ENCODE measurements around the gene CELF5. TPM values are rescaled to one million over a fixed set of nuclear protein-coding genes. Genes with fewer than 3 reads are reported as not detected.

The CELF5 gene
- total and polyA plus RNA-seq, 10 of the 15 experiments (the other 5 are each of a cell fraction or from before 2014, with no cell fraction given), result 0.01 to 0.04 TPM; not detected in 8

- BruUV-seq (replicated peaks), result no TSS peak
- H3K4me1 ChIP-seq (ENCODE audit: control insufficient read depth, insufficient read depth, low read length), result no peaks in the 10 kb centered on the region
- ATAC-seq (no peak), FAIRE-seq (no peak), DNase-seq (ENCODE audit: low read depth, low spot score) (no peak)
- ChIA-PET RAD21 (ENCODE audit: unreplicated experiment) (interaction anchor here (0.7 kb wide), 1 partner anchor 110 kb away, joined by 5 read pairs; no protein-coding TSS in a partner anchor), CTCF (interaction anchor here (1.4 kb wide), 1 partner anchor 9 kb away, joined by 3 read pairs; no protein-coding TSS in a partner anchor), POLR2A (no interaction called here), SMC1A (ENCODE audit: uncharacterized antibody, unreplicated experiment) (interaction anchor here (0.6 kb wide), 1 partner anchor 174 kb away, joined by 3 read pairs; no protein-coding TSS in a partner anchor)
- no peaks in the 10 kb centered on the region for H3K36me3 ChIP-seq (ENCODE audit: control insufficient read depth in 2 of 2, insufficient read depth in 2 of 2, low read length in 1 of 2)
- WGBS (ENCODE audit: insufficient coverage, insufficient replicate concordance, low lambda C conversion rate, missing lambda C conversion rate), result 38% methylated on average over 11 of the region's 14 CpGs
- H2AFZ ChIP-seq (ENCODE audit: control insufficient read depth, low read depth, low read length), result no peak overlapping the region
- intact Hi-C loops (cut with micrococcal nuclease; ENCODE audit: unreplicated experiment), result no loop called here
- no peak overlapping the region for H3K4me3 ChIP-seq
- in situ Hi-C loops (cut with MboI), result no loop called here
- no peaks in the 10 kb centered on the region; the same call in 2 of the 3 replicates for H3K9me3 ChIP-seq (replicated peaks; ENCODE audit: control insufficient read depth, insufficient read depth, low read length)
- no peaks in the 10 kb centered on the region for H3K79me2 ChIP-seq (ENCODE audit: control insufficient read depth, insufficient read depth, low read length)
- no peak overlapping the region for H3K27ac ChIP-seq (ENCODE audit: control insufficient read depth, insufficient read depth)
- H3K4me2 ChIP-seq (ENCODE audit: control insufficient read depth, insufficient read depth), result no peak overlapping the region
- H3K27me3 ChIP-seq (replicated peaks in 1 of 2; ENCODE audit: control insufficient read depth in 2 of 2, insufficient read depth in 2 of 2, low read length in 1 of 2), result peaks cover 2 to 5% of the 10 kb centered on the region in 2 experiments; a peak in 3 of 4 replicates
- TF ChIP-seq ZBTB33 (IDR thresholded peaks at IDR 0.05) (no peak), ZNF592 (IDR thresholded peaks at IDR 0.05) (no peak), HDGF (IDR thresholded peaks at IDR 0.05) (no peak), HDAC6 (IDR thresholded peaks at IDR 0.05; ENCODE audit: unreplicated experiment) (no peak), RUNX3 (IDR thresholded peaks at IDR 0.05; ENCODE audit: low read length) (no peak), NR2C1 (IDR thresholded peaks at IDR 0.05) (no peak), SIX5 (IDR thresholded peaks at IDR 0.05; ENCODE audit: low read depth, low read length, severe bottlenecking) (no peak), BRCA1 (IDR thresholded peaks at IDR 0.05; ENCODE audit: low read depth, low read length) (no peak), FOXK2 (IDR thresholded peaks at IDR 0.05) (no peak)
- no peaks in the 10 kb centered on the region for H4K20me1 ChIP-seq (ENCODE audit: control insufficient read depth, insufficient read depth)
- H3K9ac ChIP-seq (ENCODE audit: control insufficient read depth, insufficient read depth, low read length), result no peak overlapping the region
Measured at GRCh38 chr19:3295581-3295980, 71.1 kb downstream of the CELF5 start.
